Measurements from ENCODE around the gene MACROH2A2. TPM values are rescaled to one million over a fixed set of nuclear protein-coding genes. Genes with fewer than 3 reads are reported as not detected.
"Not testable (repeated sequence)": the region's sequence is repeated elsewhere in the genome, so short reads cannot be mapped to it uniquely, and the experiment has no call there.

MACROH2A2 gene
- total RNA-seq, 1 experiment from 2014 or later, result 39.0 TPM

GRCh38 chr10:70101068-70101562 lies 48.5 kb downstream of the MACROH2A2 start:
- DNase-seq (ENCODE audit: low read depth), result not testable (repeated sequence)

- DNase-seq (ENCODE audit: low read depth), result no peak
Measured at GRCh38 chr10:70101668-70102067, 49.0 kb downstream of the MACROH2A2 start.

GRCh38 chr10:70106958-70107791 lies 54.5 kb downstream of the MACROH2A2 start:
- peak; percentile 39 for DNase-seq (ENCODE audit: low read depth)

DNA sequence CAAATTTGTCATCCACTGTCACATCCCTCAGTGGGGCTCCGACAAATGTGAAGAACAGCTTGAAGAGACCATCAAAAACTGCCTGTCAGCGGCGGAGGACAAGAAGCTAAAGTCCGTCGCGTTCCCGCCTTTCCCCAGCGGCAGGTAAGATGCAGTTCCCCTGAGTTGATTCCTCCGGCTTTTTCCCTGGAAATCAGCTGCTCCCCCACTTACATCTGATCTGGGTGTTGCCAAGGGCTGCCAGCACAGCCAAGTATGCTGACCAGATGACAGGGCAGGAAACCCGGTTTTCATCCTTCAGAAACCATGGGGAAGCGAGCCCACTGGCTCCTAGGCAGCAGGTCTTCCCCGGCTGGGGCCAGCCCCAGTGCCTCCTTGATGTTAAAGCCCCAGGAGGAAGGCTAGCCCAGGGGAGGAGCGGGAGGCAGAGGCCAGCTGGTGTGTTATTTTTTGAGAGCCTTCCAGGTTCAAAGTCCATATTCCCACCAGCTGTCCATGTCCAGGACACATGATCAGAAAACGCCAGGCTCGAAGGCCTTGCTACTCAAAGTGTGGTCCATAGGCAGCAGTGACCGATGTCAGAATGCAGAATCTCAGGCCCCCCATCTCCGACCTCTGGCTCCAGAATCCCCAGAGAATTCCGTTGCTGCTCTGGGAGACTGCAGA lies 56.6 kb downstream of the MACROH2A2 start:
- no peak for DNase-seq (ENCODE audit: low read depth)

DNA sequence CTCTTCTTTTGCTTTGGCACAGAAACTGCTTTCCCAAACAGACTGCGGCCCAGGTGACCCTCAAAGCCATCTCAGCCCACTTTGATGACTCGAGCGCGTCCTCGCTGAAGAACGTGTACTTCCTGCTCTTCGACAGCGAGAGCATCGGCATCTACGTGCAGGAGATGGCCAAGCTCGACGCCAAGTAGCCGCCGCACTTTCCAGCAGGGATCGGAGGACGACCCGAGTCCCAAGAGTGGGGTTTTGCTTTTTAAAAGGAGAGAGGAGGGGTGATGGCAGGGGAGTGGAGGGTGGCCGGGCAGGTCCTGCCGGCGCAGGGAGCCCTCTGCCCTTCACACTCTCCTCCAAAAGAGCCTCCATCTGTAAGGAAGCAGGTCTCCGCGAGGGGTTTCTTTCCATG lies 58.9 kb downstream of the MACROH2A2 start:
- DNase-seq (ENCODE audit: low read depth), result no peak

DNA sequence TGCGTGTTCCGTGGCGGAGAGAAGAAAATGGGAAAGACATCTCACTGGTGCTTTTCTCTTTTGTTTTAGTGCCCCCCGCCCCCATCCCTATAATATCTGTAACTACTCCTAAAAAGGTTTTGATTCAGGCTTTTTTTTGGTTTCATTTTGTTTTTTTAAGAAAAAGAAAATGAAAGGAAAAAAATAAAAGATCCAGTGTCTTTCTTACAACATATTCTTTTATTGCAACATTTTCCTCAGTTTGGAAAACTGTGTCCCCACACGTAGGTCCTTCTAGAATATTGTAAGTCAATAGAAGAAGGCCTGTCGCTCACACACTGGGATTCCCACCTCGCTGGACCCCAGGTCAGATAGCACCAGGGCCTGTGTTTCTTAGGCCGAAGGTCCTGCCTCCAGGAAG lies 59.4 kb downstream of the MACROH2A2 start:
- no peak for DNase-seq (ENCODE audit: low read depth)

DNA sequence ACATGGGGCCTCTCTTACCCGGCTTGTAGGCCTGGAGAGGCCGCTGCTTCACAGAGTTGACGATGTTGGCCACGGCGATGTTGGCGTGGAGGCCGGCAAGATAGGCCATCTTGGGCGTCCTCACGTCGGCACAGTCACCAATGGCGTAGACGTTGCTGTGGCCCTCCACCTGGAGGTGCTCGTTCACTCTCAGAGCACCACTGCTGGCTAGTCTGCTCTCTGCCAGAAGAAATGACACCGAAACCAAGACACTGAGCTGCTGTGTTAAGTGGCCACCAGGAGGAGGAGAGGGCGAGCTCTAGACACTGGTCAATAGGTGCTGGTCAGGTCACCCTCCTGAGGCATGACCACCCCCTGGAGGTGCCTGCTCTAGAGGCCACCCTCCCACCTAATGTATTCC lies 62.3 kb downstream of the MACROH2A2 start:
- DNase-seq (ENCODE audit: low read depth), result no peak

GRCh38 chr10:70115948-70116682 lies 63.5 kb downstream of the MACROH2A2 start:
- peak; percentile 16 for DNase-seq (ENCODE audit: low read depth)

DNA sequence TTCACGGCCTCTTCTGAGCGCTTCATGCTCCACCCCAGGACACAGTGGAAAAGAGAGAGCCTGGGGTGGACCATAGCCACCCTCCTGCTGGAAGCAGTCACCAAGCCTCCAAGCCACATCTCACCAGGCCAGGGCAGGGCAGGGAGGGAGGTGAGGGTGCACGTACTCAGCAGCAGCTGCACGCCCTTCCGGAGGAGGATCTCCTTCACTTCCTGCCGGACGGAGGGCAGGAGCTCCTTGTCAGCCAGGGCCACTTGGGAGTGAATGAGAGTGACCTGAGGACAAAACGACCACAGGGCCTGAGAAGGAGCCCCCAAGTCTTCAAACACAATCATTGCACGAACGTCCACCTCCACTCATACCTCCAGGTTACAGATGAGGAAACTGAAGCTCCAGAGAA lies 65.0 kb downstream of the MACROH2A2 start:
- DNase-seq (ENCODE audit: low read depth), result no peak

GRCh38 chr10:70118196-70118595 lies 65.5 kb downstream of the MACROH2A2 start:
- no peak for DNase-seq (ENCODE audit: low read depth)

DNA sequence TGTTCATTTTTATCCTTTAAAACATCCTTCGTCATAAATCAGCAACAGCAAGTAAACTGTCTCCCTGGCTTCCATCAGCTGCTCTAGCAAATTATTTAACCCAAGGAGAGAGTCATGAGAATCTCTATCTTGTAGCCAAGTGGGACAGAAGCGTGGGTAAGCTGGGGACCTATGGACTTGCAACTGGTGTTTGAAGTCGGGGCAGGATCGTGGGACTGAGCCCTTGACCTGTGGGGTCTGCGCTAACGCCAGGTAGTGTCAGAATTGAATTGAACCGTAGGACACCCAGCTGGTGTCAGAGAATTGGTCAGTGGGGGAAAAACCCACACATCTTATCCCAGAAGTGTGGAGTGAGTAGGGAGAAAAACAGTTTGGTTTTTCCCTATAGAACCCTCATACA lies 66.6 kb downstream of the MACROH2A2 start:
- DNase-seq (ENCODE audit: low read depth), result no peak

- no peak for DNase-seq (ENCODE audit: low read depth)
Measured at GRCh38 chr10:70119623-70120022, 67.0 kb downstream of the MACROH2A2 start.

DNA sequence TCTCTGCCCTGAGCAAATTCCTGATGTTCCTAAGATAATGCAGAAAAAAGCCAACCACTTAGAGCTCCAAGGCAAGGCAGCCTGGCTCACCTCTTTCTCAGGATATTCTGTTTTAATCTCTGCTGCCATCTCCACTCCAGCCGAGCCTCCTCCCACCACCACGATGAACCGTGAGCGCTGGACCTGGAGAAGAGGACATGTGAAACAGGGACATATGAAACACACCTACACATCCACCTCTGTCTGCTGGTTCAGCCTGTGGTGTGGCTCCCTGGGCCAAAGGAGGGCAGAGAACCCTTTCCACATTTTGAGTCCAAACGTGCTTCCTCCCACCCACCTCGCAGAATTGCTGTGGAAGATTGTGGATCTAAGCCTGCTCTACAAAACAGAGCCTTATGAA lies 67.8 kb downstream of the MACROH2A2 start:
- no peak for DNase-seq (ENCODE audit: low read depth)

- no peak for DNase-seq (ENCODE audit: low read depth)
Measured at GRCh38 chr10:70121281-70121949, 68.8 kb downstream of the MACROH2A2 start.

DNA sequence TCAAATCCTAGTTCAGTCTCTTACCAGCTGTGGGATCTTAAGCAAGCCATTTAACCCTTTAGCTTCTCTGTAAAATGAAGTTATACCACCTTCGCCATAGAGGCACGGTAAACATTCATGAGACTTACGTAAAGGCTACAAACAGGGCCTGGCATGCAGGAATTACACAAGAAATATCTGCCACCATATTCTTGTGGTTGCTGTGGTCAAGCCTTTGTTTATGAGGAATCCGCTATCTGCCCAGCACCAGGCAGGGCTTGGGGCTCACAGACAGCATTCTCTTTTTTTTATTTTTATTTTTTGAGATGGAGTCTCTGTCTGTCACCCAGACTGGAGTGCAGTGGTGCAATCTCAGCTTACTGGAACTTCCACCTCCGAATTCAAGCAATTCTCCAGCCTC lies 70.1 kb downstream of the MACROH2A2 start:
- no peak for DNase-seq (ENCODE audit: low read depth)

DNA sequence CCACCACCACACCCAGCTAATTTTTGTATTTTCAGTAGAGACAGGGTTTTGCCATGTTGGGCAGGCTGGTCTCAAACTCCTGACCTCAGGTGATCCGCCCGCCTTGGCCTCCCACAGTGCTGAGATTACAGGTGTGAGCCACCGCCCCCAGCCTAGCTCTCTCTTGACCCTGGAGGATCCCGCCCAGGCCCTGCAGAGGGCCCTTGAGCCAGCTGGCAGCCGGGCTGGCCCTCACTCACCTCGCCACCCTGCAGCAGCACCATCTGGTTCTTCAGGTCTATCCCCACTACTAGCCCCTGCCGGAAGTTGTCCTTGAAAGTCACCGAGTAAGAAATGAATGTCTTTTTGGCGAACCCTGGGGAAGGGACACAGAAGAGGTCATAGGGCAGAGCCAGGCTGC lies 70.5 kb downstream of the MACROH2A2 start:
- DNase-seq (ENCODE audit: low read depth), result not testable (repeated sequence)

DNA sequence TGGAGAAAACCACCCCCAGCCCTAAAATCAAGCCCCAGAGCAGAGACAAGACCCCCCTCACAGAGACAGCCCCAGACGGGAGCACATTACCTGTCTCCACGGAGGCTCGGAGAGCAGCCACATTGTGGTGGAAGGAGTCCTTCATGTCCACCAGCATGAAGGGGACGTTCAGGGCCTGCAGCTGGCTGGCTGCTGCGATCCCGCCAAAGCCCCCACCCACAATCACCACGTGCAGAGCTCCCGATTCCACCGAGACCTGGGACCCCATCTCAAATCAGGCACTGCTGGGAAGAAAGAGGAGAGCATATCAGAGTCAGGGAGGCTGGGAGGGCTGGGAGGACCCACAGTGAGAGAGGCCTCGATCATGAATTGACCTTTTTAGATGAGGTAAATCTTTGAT lies 71.2 kb downstream of the MACROH2A2 start:
- no peak for DNase-seq (ENCODE audit: low read depth)

DNA sequence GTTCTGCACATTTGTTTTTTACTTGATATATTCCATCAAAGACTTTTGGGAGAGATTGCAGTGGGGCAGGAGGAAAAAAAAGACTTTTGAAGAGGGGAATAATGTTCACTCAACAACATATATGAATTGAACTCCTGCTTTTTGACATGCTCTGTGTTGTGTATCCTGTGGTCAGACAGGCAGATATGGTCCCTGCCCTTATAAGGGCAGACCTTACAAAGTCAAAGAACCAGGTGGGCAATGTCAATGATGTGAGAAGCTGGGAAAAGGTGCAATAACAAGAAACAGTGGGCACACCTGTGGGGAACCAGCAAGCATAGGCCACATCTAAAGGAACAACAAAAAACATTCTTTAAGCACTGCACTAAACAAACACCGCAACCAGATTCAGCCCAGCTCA lies 71.8 kb downstream of the MACROH2A2 start:
- DNase-seq (ENCODE audit: low read depth), result no peak

DNA sequence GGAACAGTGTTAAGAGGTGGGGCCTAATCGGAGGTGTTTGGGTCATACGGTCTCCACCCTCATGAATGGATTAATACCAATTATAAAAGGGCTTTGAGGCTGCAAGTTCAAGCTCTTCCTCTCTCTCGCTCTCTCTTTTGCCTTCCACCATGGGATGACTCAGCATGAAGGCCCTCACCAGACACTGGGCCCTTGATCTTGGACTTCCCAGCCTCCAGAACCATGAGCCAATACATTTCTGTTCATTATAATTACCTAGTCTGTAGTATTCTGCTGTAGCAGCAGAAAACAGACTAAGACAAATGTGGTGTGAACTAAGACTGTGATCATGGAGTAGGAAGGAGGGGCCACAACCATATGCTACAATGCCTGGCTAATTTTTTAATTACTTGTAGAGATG lies 72.3 kb downstream of the MACROH2A2 start:
- no peak for DNase-seq (ENCODE audit: low read depth)

GRCh38 chr10:70125918-70126552 lies 73.4 kb downstream of the MACROH2A2 start:
- DNase-seq (ENCODE audit: low read depth), result no peak

- no peak for DNase-seq (ENCODE audit: low read depth)
Measured at GRCh38 chr10:70126700-70127395, 74.2 kb downstream of the MACROH2A2 start.
